WERI-Rb-1 (cell line): ENCODE results near the gene CHRNA4.

Source experiments
- DNase-seq: peaks from one replicate; pipeline ENCODE4 v3.0.0-alpha.2; 2020
- H3K27ac ChIP-seq: fragments of 250-450 bp; sonication (Bioruptor Pico); 2 replicates; pipeline ENCODE4 v1.5.1; 2020; ENCODE audit warnings: mild to moderate bottlenecking, moderate library complexity
- H3K27me3 ChIP-seq: fragments of 250-450 bp; sonication (Bioruptor Pico); 2 replicates; pipeline ENCODE4 v1.5.1; 2021; ENCODE audit warnings: mild to moderate bottlenecking, low read depth, moderate library complexity; ENCODE audit not compliant: insufficient read depth, severe bottlenecking
- H3K36me3 ChIP-seq: fragments of 250-450 bp; sonication (Bioruptor Pico); 2 replicates; pipeline ENCODE4 v1.5.1; 2020; ENCODE audit warnings: mild to moderate bottlenecking, moderate library complexity
- H3K4me3 ChIP-seq: 2 replicates; pipeline ENCODE4 v1.5.1; 2011; ENCODE audit warnings: low read depth, mild to moderate bottlenecking, control low read depth, low read length
- H3K9me3 ChIP-seq: fragments of 250-450 bp; sonication (Bioruptor Pico); 2 replicates; pipeline ENCODE4 v1.5.1; 2021; ENCODE audit warnings: mild to moderate bottlenecking, moderate library complexity; ENCODE audit not compliant: severe bottlenecking
- TF ChIP-seq, protein P1 (sequence below): IDR thresholded peaks from 2 replicates; pipeline ENCODE4 v1.5.1; 2011; ENCODE audit warnings: low read depth, mild to moderate bottlenecking, control low read depth, inconsistent platforms, low read length

The CHRNA4 gene

DNA sequence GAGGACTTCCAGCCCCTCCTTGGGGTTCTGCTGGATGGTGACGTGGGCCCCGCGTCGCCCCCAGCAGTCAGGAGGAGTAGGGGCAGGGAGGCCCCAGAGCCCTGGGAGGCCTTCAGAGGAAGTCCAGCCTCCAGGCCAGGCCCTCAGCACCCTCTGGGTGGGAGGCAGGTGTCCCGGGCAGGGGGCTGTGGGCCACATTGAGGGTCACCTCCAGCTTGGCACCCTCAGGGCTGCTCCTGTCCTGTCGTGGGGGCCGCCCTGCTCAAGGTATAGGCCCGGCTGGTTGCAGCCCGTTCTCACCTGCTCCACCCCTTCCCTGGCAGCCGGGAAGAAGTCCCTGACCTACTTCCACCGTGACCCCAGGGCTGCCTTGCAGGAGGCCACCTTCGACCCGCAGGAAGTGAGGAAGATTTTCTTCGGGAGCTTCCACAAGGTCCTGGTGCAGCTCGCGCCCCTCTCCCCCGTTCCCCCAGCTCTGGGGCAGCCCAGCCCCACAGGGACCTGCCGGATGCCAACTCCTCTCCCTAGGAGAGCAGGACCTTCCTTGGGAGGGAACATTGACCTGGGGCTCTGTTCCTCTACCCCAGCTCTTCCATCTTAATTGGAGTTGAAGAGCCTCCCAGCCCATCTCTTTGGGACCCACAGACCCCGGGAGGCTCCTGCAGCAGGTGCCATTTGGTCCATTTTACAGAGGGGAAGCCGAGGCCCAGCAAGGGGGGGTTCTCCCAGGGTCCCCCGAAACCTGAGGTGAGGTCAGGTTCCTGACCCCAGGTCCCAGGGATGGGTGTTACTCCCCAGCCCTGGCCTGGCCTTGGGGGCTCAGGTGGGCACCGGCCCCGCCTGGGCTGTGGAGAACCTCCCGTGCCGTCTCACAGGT, 41.7 kb downstream of the CHRNA4 start:
- Histone ChIP-seq H3K9me3 (no peaks in the 10 kb centered on the region), H3K27me3 (no peaks in the 10 kb centered on the region)
- DNase-seq, result no peak

DNA sequence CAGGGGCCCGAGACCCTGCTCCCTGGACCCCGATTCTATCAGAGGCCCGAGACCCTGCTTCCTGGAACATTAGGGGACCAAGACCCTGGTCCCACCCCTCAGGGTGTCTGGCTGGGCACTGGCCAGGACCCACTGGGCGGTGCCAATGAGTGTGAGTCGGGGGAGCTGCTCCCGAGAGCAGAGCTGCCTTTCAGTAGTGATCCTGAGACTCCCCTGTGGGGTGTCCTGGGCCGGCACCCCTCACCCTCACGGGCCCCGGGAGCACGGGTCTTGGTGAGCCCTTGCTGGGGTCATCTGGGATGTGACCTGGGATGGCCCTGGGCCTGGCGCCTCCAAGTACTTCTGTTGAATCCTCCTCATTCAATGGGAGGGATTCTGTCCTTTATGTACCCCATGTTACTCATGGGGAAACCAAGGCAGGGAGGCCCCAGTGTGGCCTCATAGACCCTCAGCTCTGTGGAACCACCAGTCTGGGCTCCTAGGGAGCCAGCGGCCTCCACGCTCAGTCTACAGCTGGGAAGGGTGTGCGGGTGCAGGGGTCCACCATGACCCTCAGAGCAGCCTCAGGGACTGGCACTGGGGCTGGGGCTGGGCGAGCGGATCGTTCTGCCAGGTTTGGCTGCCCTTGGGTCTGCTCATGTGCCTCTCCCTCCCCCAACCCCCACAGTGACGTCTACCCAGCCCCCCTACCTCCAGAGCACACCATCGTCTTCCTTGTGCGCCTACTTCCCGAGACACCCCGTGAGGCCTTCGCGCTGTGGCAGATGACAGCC, 42.6 kb downstream of the CHRNA4 start:
- TF ChIP-seq, protein P1, sequence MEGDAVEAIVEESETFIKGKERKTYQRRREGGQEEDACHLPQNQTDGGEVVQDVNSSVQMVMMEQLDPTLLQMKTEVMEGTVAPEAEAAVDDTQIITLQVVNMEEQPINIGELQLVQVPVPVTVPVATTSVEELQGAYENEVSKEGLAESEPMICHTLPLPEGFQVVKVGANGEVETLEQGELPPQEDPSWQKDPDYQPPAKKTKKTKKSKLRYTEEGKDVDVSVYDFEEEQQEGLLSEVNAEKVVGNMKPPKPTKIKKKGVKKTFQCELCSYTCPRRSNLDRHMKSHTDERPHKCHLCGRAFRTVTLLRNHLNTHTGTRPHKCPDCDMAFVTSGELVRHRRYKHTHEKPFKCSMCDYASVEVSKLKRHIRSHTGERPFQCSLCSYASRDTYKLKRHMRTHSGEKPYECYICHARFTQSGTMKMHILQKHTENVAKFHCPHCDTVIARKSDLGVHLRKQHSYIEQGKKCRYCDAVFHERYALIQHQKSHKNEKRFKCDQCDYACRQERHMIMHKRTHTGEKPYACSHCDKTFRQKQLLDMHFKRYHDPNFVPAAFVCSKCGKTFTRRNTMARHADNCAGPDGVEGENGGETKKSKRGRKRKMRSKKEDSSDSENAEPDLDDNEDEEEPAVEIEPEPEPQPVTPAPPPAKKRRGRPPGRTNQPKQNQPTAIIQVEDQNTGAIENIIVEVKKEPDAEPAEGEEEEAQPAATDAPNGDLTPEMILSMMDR, result no peak
- no peaks in the 10 kb centered on the region for H3K27me3 ChIP-seq
- DNase-seq, result no peak
- H3K27ac ChIP-seq, result no peak overlapping the region
- no peak overlapping the region for H3K4me3 ChIP-seq
- no peaks in the 10 kb centered on the region for H3K36me3 ChIP-seq
- no peaks in the 10 kb centered on the region for H3K9me3 ChIP-seq

More for the DNA sequence above, 41.7 kb downstream of the CHRNA4 start:
- H3K4me3 ChIP-seq, result no peak overlapping the region
- H3K27ac ChIP-seq, result no peak overlapping the region
- H3K36me3 ChIP-seq, result no peaks in the 10 kb centered on the region
- TF ChIP-seq, protein P1, result no peak

GRCh38 chr20:63317601-63318291, 43.4 kb downstream of the CHRNA4 start:
- TF ChIP-seq, protein P1, result no peak
- H3K27me3 ChIP-seq, result no peaks in the 10 kb centered on the region
- no peak overlapping the region for H3K4me3 ChIP-seq
- H3K9me3 ChIP-seq, result no peaks in the 10 kb centered on the region
- no peaks in the 10 kb centered on the region for H3K36me3 ChIP-seq
- no peak overlapping the region for H3K27ac ChIP-seq
- no peak for DNase-seq

DNA sequence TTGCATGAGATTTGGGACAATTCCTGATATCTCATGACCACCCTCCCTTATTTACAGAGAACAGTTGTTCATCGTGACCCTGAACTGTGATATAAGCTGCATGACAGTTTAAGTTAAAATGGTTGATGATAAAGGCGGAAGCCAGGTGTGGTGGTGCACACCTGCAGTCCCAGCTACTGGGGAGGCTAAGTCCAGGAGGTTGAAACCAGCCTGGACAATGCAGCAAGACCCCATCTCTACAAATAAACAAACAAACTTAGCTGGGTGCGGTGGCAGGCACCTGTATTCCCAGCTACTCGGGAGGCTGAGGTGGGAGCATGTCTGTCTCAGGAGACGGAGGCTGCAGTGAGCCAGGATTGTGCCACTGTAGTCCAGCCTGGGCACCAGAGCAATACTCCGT, 44.1 kb downstream of the CHRNA4 start:
- no peak overlapping the region for H3K4me3 ChIP-seq
- TF ChIP-seq, protein P1, result no peak
- no peaks in the 10 kb centered on the region for H3K36me3 ChIP-seq
- no peak overlapping the region for H3K27ac ChIP-seq
- H3K27me3 ChIP-seq, result no peaks in the 10 kb centered on the region
- no peak for DNase-seq
- no peaks in the 10 kb centered on the region for H3K9me3 ChIP-seq

DNA sequence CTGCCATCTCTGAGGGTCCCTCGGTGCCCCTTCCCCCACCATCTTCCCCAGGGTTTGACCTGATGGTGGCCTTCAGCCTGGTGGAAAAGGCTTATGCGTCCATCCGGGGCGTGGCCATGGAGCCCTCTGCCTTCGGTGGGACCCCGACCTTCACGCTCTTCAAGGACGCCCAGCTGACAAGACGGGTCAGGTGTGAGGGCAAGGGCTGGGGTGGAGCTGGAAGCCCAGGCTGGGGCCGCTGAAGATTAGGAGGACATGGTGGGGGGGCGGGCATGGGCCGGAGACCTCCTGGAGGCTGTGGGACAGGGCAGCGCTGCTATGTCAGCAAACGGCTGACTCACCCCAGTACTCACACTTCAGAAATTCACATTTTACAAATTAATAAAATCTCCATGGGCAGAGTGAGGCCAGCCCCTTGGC, 44.6 kb downstream of the CHRNA4 start:
- no peaks in the 10 kb centered on the region for H3K9me3 ChIP-seq
- no peak for DNase-seq
- H3K27me3 ChIP-seq, result no peaks in the 10 kb centered on the region
- TF ChIP-seq, protein P1, result no peak
- no peak overlapping the region for H3K4me3 ChIP-seq
- H3K27ac ChIP-seq, result no peak overlapping the region
- no peaks in the 10 kb centered on the region for H3K36me3 ChIP-seq
